Measurements from ENCODE around the gene GALNT18.
A peak's percentile ranks its signal among the peaks of the same experiment; 100 is the strongest.

Gene GALNT18

DNA sequence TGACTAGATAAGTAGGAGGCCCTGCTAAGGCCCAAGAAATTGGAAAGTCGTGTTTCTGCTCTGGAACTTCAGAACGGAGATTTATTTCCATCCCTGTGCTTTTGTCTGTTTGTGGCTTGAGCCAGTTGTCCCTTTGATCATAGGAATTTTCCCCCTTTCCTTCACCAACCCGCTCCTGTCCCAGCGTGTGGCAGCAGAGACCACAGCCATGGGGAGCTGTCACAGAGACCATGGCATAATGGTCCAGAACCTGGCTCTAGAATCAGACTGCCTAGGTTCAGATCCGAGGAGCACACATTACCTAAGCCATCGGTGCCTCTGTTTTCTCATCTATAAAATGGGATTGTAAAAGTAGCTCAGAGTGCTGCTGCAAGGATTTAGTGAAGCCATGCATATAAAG, 128.1 kb downstream of the GALNT18 start:
- no peak for FAIRE-seq

DNA sequence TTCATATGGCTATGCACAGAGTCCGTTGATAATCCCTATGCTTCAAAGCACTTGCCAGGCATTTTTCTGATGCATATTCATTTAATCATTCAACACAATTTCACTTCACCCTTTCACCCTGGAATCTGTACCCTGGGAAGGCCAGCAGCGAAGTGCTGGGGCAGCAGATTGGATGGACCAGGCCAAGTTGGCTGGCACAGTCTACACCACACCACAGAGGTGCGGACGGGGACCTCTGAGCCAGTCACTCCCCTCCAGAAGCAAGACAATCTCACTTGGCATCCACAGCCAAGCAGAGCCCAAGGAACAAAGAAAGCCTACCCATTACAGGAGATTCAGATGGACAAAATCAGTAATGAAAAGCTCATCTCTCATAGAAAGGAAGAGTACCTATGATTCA, 130.2 kb downstream of the GALNT18 start:
- FAIRE-seq, result no peak

GRCh38 chr11:11491014-11491413, 130.8 kb downstream of the GALNT18 start:
- no peak for FAIRE-seq

- no peak for FAIRE-seq
Observed at GRCh38 chr11:11486423-11486822, 135.4 kb downstream of the GALNT18 start.

- FAIRE-seq, result no peak
Observed at GRCh38 chr11:11486002-11486401, 135.8 kb downstream of the GALNT18 start.

- FAIRE-seq, result no peak
Observed at GRCh38 chr11:11483627-11484026, 138.2 kb downstream of the GALNT18 start.

DNA sequence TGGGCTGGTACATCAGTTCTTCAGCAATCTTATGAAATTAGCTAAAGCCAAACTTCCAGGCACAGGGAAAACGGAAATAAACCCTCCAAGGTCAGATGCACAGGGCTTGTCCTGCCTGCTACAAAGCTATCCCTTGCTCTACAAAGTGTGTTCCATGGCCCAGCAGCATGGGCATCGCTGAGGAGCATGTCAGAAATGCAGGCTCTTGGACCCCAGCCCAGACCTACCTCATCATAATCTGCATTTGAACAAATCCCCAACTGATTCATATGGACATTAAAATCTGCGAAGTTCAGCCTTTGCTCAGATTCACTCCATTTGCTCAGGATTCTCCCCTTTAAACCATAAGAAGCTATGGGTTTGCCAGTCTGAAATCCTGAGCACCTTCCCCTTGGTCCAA, 139.1 kb downstream of the GALNT18 start:
- FAIRE-seq, result no peak

GRCh38 chr11:11481371-11481770, 140.4 kb downstream of the GALNT18 start:
- FAIRE-seq, result no peak

DNA sequence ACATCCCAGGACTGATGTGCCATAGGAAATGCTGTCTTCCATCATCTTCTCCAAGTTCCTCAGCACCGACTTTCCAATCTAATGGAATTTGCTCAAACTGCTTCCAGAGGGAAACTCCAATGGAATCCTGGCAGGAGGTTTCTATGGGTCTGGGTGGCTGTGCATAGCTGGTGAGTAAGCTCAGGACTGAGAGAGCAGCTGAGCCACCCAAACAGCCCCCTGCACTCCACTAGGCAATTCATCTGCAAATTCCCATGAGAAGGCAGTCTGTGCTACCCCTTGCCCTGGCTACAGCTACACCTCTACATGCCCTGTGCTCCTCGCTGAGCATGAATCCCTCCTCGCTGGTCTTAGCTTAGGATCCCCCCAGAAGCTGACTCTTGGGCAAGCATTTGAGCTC, 140.8 kb downstream of the GALNT18 start:
- FAIRE-seq, result no peak

GRCh38 chr11:11478687-11479086, 143.1 kb downstream of the GALNT18 start:
- no peak for FAIRE-seq

- no peak for FAIRE-seq
Observed at GRCh38 chr11:11477695-11478420, 143.9 kb downstream of the GALNT18 start.

- FAIRE-seq, result no peak
Observed at GRCh38 chr11:11476971-11477645, 144.7 kb downstream of the GALNT18 start.

DNA sequence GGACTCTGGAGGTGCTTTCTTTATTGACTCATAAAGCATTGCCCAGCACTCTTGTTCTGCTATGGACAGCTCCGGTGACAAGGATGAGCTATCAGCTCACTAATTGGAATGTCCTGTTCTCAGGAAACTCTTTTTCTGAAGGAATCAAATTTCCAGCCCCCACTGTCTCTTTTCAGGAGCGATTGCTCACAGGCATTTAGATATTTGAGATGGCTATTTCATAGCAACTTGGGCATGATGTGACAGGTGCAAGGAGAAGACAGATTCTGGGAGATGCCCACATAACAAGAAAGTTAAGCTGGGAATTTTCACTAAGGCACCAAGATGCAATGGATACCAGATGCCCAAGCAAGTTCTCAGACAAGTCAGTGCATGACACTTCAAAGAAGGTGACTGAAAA, 145.3 kb downstream of the GALNT18 start:
- FAIRE-seq, result no peak

DNA sequence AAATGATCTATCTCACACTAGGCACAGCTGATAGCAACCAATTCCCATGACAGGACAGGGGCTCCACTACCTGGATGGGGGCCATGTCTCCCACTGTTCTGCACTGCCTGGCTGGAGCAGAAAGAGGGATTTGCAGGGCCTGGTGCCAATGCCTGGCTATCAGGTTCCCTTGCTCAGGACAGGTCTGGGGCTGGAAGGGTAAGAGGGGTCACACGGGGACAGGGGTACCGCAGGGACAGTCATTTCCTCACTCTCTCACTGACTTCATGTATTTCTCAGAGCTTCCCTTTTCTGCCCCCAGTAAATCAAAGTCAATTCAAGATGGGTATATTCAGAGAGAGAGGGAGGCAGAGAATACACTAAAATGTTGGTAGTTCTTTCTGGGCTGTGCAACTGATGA, 149.7 kb downstream of the GALNT18 start:
- FAIRE-seq, result no peak

DNA sequence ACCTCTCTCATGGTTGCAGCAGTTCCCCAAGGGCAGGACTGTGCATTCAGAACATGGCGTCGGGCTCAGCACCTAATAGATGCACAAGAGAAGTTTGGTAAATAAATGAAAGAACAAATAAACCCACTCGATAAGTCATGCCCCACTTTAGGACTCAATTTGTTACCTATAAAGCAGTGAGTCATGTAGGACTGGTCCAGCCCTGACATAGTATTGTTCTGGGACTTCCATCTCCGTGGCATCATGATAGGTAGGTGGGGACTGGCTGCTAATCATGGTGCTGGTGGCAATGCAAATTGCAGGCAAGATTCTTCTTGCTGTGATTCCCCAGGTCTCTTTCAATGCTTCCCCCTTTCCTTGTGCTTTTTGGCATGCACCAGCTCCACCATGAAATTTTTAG, 150.6 kb downstream of the GALNT18 start:
- no peak for FAIRE-seq

GRCh38 chr11:11468954-11469353, 152.9 kb downstream of the GALNT18 start:
- no peak for FAIRE-seq

- no peak for FAIRE-seq
Observed at GRCh38 chr11:11467312-11467711, 154.5 kb downstream of the GALNT18 start.

- FAIRE-seq, result no peak
Observed at GRCh38 chr11:11464555-11464954, 157.2 kb downstream of the GALNT18 start.

GRCh38 chr11:11463405-11463804, 158.4 kb downstream of the GALNT18 start:
- no peak for FAIRE-seq

GRCh38 chr11:11461473-11461872, 160.3 kb downstream of the GALNT18 start:
- FAIRE-seq, result no peak

DNA sequence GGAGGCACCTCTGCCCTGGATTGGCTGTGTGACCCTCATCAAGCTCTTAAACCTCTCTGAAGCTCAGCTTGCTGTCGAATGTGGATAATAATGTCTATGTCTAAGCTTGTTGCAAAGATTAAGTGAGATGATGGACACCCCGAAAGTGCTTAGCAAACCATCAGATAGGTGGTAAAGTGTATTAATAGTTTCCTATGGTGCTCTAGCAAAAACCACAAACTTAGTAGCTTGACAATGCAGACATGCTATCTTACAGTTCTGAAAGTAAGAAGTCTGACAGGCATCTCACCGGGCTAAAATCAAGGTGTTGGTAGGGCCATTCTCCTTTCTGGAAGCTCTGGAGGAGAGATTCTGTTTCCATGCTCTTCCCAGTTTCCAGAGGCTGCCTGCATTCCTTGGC, 162.2 kb downstream of the GALNT18 start:
- FAIRE-seq, result no peak

- no peak for FAIRE-seq
Observed at GRCh38 chr11:11458485-11458884, 163.3 kb downstream of the GALNT18 start.

- FAIRE-seq, result peak; percentile 13
Observed at GRCh38 chr11:11458001-11458400, 163.8 kb downstream of the GALNT18 start.

DNA sequence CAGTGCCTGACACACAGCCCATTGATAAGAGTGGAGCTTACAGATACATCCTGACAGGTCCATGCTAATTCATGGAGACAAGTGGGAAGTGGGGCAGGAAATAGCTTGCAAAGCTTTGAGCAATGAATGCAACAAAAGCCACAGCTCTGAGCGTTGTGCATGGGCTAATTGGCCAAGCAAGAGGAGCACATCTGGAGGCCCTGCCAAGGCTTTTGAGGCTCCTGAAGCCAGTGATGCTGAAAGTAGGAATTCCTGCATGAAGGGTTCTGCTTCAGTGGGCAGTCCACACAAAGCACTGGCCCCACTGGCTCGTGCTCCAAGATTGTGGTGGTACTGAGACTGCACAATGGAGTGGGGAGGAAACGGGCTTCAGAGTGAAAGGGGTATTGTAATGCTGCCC, 164.9 kb downstream of the GALNT18 start:
- no peak for FAIRE-seq
